ENCODE measurements around the gene DENND2C. TPM values are rescaled to one million over a fixed set of nuclear protein-coding genes. Genes with fewer than 3 reads are reported as not detected.

DENND2C gene
- total RNA-seq, 1 donor = 8.3 TPM

DNA sequence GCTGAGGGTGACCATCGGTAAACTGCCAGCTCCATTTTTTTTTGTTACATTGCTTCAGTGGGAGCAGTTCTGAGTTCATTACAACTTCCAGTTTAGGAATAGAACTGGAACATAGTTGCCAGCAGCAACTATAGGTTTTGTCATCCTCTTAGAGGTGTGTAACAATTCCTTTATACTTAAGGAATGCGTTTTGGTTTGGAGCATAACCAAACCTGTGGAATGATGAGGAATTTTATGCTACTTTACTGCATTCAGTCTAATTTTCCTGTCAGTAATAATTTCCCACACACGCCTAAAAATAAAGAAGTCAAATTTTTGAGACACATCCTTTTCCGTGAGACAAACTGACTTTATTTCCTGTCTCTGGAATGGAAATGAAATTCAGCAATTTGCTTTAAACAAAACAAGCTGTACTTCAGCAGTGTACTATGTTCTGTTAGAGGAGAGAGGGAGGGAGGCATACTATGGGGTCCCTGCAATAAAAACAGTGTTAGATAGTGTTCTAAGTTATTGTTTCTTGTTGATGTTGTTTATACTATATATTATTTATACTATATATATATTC, 30.3 kb upstream of the DENND2C start:
- no peak overlapping the region for H3K4me2 ChIP-seq (ENCODE audit: insufficient read depth, low read length)
- DNase-seq (ENCODE audit: insufficient read length, low spot score, missing footprints) = no peak
- H3K27ac ChIP-seq (ENCODE audit: low read depth, low read length) = no peak overlapping the region
- H3K4me1 ChIP-seq (ENCODE audit: insufficient read depth, low read length) = no peaks in the 10 kb centered on the region
- H3K79me2 ChIP-seq (ENCODE audit: insufficient read depth, low read length) = no peaks in the 10 kb centered on the region
- H4K20me1 ChIP-seq (ENCODE audit: insufficient read depth, low read length) = no peaks in the 10 kb centered on the region
- H3K27me3 ChIP-seq (ENCODE audit: insufficient read depth, low read length) = peaks cover 4% of the 10 kb centered on the region
- no peaks in the 10 kb centered on the region for H3K36me3 ChIP-seq (ENCODE audit: insufficient read depth, low read length)
- H2AFZ ChIP-seq (ENCODE audit: low read length) = no peak overlapping the region
- no peaks in the 10 kb centered on the region for H3K9me3 ChIP-seq (ENCODE audit: low read depth, low read length)
- TF ChIP-seq, protein P1, sequence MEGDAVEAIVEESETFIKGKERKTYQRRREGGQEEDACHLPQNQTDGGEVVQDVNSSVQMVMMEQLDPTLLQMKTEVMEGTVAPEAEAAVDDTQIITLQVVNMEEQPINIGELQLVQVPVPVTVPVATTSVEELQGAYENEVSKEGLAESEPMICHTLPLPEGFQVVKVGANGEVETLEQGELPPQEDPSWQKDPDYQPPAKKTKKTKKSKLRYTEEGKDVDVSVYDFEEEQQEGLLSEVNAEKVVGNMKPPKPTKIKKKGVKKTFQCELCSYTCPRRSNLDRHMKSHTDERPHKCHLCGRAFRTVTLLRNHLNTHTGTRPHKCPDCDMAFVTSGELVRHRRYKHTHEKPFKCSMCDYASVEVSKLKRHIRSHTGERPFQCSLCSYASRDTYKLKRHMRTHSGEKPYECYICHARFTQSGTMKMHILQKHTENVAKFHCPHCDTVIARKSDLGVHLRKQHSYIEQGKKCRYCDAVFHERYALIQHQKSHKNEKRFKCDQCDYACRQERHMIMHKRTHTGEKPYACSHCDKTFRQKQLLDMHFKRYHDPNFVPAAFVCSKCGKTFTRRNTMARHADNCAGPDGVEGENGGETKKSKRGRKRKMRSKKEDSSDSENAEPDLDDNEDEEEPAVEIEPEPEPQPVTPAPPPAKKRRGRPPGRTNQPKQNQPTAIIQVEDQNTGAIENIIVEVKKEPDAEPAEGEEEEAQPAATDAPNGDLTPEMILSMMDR (IDR thresholded peaks at IDR 0.05; ENCODE audit: extremely low read depth, low read depth, low read length) = no peak
- H3K4me3 ChIP-seq (ENCODE audit: insufficient read depth, low read length) = no peak overlapping the region

GRCh38 chr1:114696810-114697209, 27.0 kb upstream of the DENND2C start:
- H3K36me3 ChIP-seq (ENCODE audit: insufficient read depth, low read length) = no peaks in the 10 kb centered on the region
- H3K27ac ChIP-seq (ENCODE audit: low read depth, low read length) = no peak overlapping the region
- H3K4me3 ChIP-seq (ENCODE audit: insufficient read depth, low read length) = no peak overlapping the region
- H3K27me3 ChIP-seq (ENCODE audit: insufficient read depth, low read length) = peaks cover 4% of the 10 kb centered on the region
- no peaks in the 10 kb centered on the region for H3K79me2 ChIP-seq (ENCODE audit: insufficient read depth, low read length)
- H3K4me2 ChIP-seq (ENCODE audit: insufficient read depth, low read length) = no peak overlapping the region
- no peaks in the 10 kb centered on the region for H3K9me3 ChIP-seq (ENCODE audit: low read depth, low read length)
- H2AFZ ChIP-seq (ENCODE audit: low read length) = no peak overlapping the region
- no peaks in the 10 kb centered on the region for H4K20me1 ChIP-seq (ENCODE audit: insufficient read depth, low read length)
- DNase-seq (ENCODE audit: insufficient read length, low spot score, missing footprints) = no peak
- no peaks in the 10 kb centered on the region for H3K4me1 ChIP-seq (ENCODE audit: insufficient read depth, low read length)
- TF ChIP-seq, protein P1 (IDR thresholded peaks at IDR 0.05; ENCODE audit: extremely low read depth, low read depth, low read length) = no peak

DNA sequence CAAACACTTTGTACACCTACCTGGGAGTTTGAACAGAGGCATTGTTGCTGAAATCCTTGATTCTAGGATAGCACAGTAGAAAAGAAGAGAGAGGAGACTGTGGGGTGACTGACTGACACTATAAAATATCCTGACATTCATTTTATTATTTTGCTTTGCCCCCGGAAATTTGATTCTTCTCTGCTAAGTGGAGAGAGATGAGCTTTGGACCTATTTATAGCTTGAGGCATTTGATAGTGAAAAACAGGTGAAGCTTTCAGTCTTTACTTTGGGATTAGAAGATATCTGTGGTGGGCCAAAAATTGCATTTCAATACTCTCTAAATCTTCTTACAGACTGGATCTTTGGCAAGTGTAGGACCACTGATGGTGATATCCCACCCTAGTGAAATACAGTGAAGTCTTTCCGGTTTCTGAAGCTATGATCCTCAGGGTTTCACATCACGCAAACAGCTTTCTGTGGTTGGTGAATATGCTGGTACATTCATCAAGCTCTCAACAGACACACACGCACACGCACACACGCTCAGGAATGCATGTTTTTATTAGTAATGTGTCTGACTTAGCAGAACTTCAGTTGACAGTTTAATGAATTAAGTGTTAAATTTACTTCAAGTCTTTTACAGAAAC, 25.7 kb upstream of the DENND2C start, which contains the start of gene AMPD1:
TSS of gene AMPD1 (minus strand) at position 117 of the 629 bp plus-strand sequence. CDS start at position 42, 75 bp downstream.
- Histone ChIP-seq H3K27me3 (ENCODE audit: insufficient read depth, low read length) (peaks cover 4% of the 10 kb centered on the region), H3K4me3 (ENCODE audit: insufficient read depth, low read length) (no peak within 1 kb of the TSS), H3K27ac (ENCODE audit: low read depth, low read length) (no peak within 1 kb of the TSS), H3K4me1 (ENCODE audit: insufficient read depth, low read length) (no peaks in the 10 kb centered on the region), H3K9me3 (ENCODE audit: low read depth, low read length) (no peaks in the 10 kb centered on the region), H3K36me3 (ENCODE audit: insufficient read depth, low read length) (no peaks in the 10 kb centered on the region), H2AFZ (ENCODE audit: low read length) (no peak within 1 kb of the TSS), H4K20me1 (ENCODE audit: insufficient read depth, low read length) (no peaks in the 10 kb centered on the region), H3K4me2 (ENCODE audit: insufficient read depth, low read length) (no peak within 1 kb of the TSS), H3K79me2 (ENCODE audit: insufficient read depth, low read length) (no peaks in the 10 kb centered on the region)
- peak; percentile 39 for DNase-seq (ENCODE audit: insufficient read length, low spot score, missing footprints)
- TF ChIP-seq, protein P1 (IDR thresholded peaks at IDR 0.05; ENCODE audit: extremely low read depth, low read depth, low read length) = no peak

GRCh38 chr1:114694540-114695310, 24.9 kb upstream of the DENND2C start:
- Histone ChIP-seq H3K27me3 (ENCODE audit: insufficient read depth, low read length) (peaks cover 4% of the 10 kb centered on the region), H4K20me1 (ENCODE audit: insufficient read depth, low read length) (no peaks in the 10 kb centered on the region), H3K36me3 (ENCODE audit: insufficient read depth, low read length) (no peaks in the 10 kb centered on the region), H3K27ac (ENCODE audit: low read depth, low read length) (no peak overlapping the region), H3K79me2 (ENCODE audit: insufficient read depth, low read length) (no peaks in the 10 kb centered on the region), H3K4me1 (ENCODE audit: insufficient read depth, low read length) (no peaks in the 10 kb centered on the region), H3K9me3 (ENCODE audit: low read depth, low read length) (no peaks in the 10 kb centered on the region), H2AFZ (ENCODE audit: low read length) (no peak overlapping the region), H3K4me2 (ENCODE audit: insufficient read depth, low read length) (no peak overlapping the region), H3K4me3 (ENCODE audit: insufficient read depth, low read length) (no peak overlapping the region)
- TF ChIP-seq, protein P1 (IDR thresholded peaks at IDR 0.05; ENCODE audit: extremely low read depth, low read depth, low read length) = no peak
- DNase-seq (ENCODE audit: insufficient read length, low spot score, missing footprints) = no peak
